ENCODE results near the gene CIDEB. TPM values are rescaled to one million over a fixed set of nuclear protein-coding genes. Genes with fewer than 3 reads are reported as not detected.

Gene CIDEB
- total and polyA plus RNA-seq, 2 donors (not counting 1 experiment from before 2014, with no cell fraction given): 26.2 to 32.8 TPM

- Mint-ChIP-seq H3K27me3 (no peaks in the 10 kb centered on the region), H3K4me3 (peak within 1 kb of the TSS; percentile 84), H3K27ac (peak within 1 kb of the TSS; percentile 91), H3K4me1 (peaks cover 61% of the 10 kb centered on the region), H3K9me3 (ENCODE audit: insufficient read depth) (no peaks in the 10 kb centered on the region)
- H3K9ac ChIP-seq (ENCODE audit: low read length): peak within 1 kb of the TSS; percentile 70
- ChIA-PET POLR2A (interaction anchor here (0.6 to 2.0 kb wide), 12 partner anchors 11 to 120 kb away, joined by 3 to 17 read pairs (median 5); partner anchors contain the start of genes CHMP4A, DHRS1, KHNYN and MDP1), CTCF (interaction anchor here (0.7 to 9.4 kb wide), 25 partner anchors 8 to 388 kb away, joined by 3 to 116 read pairs (median 5); partner anchors contain the start of genes CBLN3, DHRS1, IPO4 and IRF9)
- peak within 1 kb of the TSS; percentile 65 to 83 for H3K27ac ChIP-seq (ENCODE audit: low read length in 2 of 2)
- H3K36me3 ChIP-seq (replicated peaks in 1 of 2; ENCODE audit: control extremely low read depth in 1 of 2, control insufficient read depth in 1 of 2, extremely low read depth in 1 of 2, insufficient read depth in 2 of 2, low read length in 1 of 2): peaks cover 3 to 26% of the 10 kb centered on the region in 2 experiments
- H2AFZ ChIP-seq (ENCODE audit: insufficient read depth, low read depth, low read length, poor library complexity, severe bottlenecking): peak within 1 kb of the TSS; percentile 82
- peaks cover 32% of the 10 kb centered on the region for H4K20me1 ChIP-seq (ENCODE audit: control insufficient read depth, insufficient read depth, low read length, poor library complexity, severe bottlenecking)
- H3K4me2 ChIP-seq (replicated peaks; ENCODE audit: low read depth, low read length, poor library complexity, severe bottlenecking): peak within 1 kb of the TSS; percentile 92
- TF ChIP-seq EZH2 (IDR thresholded peaks at IDR 0.05; ENCODE audit: borderline replicate concordance, insufficient read depth, low read depth, low read length, poor library complexity, severe bottlenecking): no peak
- TF ChIP-seq CTCF (IDR thresholded peaks at IDR 0.05): peak; percentile 67
- ATAC-seq (ENCODE audit: low read depth): peak; percentile 76
- H3K9me3 ChIP-seq (ENCODE audit: control extremely low read depth in 1 of 3, control insufficient read depth in 2 of 3, insufficient read depth in 1 of 3, low read length in 2 of 3): no peaks in the 10 kb centered on the region
- 9% methylated on average over 92 of the region's 99 CpGs for WGBS (ENCODE audit: insufficient coverage)
- peak; percentile 90 for DNase-seq
- H3K79me2 ChIP-seq (ENCODE audit: control insufficient read depth, insufficient read depth, low read length): peaks cover 16% of the 10 kb centered on the region
- peak within 1 kb of the TSS; percentile 8 to 71 (median 57) for H3K4me3 ChIP-seq (ENCODE audit: control extremely low read depth in 1 of 5, extremely low read depth in 1 of 5, insufficient read depth in 1 of 5, low read depth in 2 of 5, low read length in 4 of 5)
- peaks cover 38 to 57% of the 10 kb centered on the region in 2 donors for H3K4me1 ChIP-seq (ENCODE audit: control insufficient read depth in 2 of 2, insufficient read depth in 2 of 2, low read length in 2 of 2)
- intact Hi-C loops (cut with micrococcal nuclease): loop anchor here (1.0 to 5.0 kb wide), 4 partner anchors 21 to 299 kb away; partner anchors contain the start of gene TINF2
- H3K27me3 ChIP-seq (replicated peaks in 1 of 4; ENCODE audit: control extremely low read depth in 1 of 4, control insufficient read depth in 3 of 4, insufficient read depth in 4 of 4, low read length in 3 of 4): no peaks in the 10 kb centered on the region
Measured at GRCh38 chr14:24310646-24311604, 3.1 kb upstream of the CIDEB start, which contains the start of gene LTB4R. Gene LTB4R, plus strand, starts transcription at chr14:24311502. Its CDS starts 4,150 bp downstream, at chr14:24315652.

Measured in B cell (primary cell).